SK-N-SH (cell line): ENCODE data around the gene IRF2BPL. TPM values are rescaled to one million over a fixed set of nuclear protein-coding genes. Genes with fewer than 3 reads are reported as not detected.

ENCODE experiments used
- CTCF ChIA-PET: fragments of 300-600, 350-600 bp; formaldehyde crosslinking; extraction: SDS; loops from one replicate; lab custom pipeline; 2021; lab: Yijun Ruan, JAX
- POLR2A ChIA-PET: fragments of 350-600 bp; sonication (Branson Sonifier 250); formaldehyde crosslinking; extraction: SDS; loops from one replicate; lab custom pipeline; 2020; ENCODE audit warnings: antibody characterized with exemption, inconsistent platforms; lab: Yijun Ruan, JAX
- DNase-seq: peaks from one replicate; pipeline ENCODE4 v3.0.0; 2012
- H2AFZ ChIP-seq: fragments of 200-600 bp; sonication (generic); 2 replicates; pipeline ENCODE4 v1.8.1; 2016; ENCODE audit warnings: antibody characterized with exemption, mild to moderate bottlenecking, low read depth
- H3F3A ChIP-seq: fragments of 200-600 bp; sonication (generic); replicated peaks from 2 replicates; pipeline ENCODE3; 2016; ENCODE audit warnings: antibody characterized with exemption, mild to moderate bottlenecking; ENCODE audit not compliant: insufficient read depth
- H3K27ac ChIP-seq, 2 experiments: fragments of 200-500 bp in 1 of 2; fragments of 200-600 bp in 1 of 2; sonication (Bioruptor generic) in 1 of 2; sonication (generic), shearing (Covaris generic) in 1 of 2; 2 replicates each; pipeline versions ENCODE4 v1.5.1 to v1.6.1; 2014 to 2016; ENCODE audit warnings: low read depth in 2 of 2, inconsistent platforms in 1 of 2, low read length in 1 of 2, mild to moderate bottlenecking in 1 of 2, mixed read lengths in 1 of 2
- H3K27me3 ChIP-seq: fragments of 200-600 bp; sonication (generic), shearing (Covaris generic); 2 replicates; pipeline ENCODE4 v1.6.1; 2016; ENCODE audit warnings: mixed run types; ENCODE audit not compliant: insufficient read depth
- H3K36me3 ChIP-seq, 2 experiments: fragments of 200-500 bp in 1 of 2; fragments of 200-600 bp in 1 of 2; sonication (Bioruptor generic) in 1 of 2; sonication (generic) in 1 of 2; replicated peaks in 1 of 2; 2 replicates each; pipeline versions ENCODE3 to v1.5.1; 2014 to 2016; ENCODE audit warnings: low read length in 1 of 2, mild to moderate bottlenecking in 1 of 2; ENCODE audit not compliant: insufficient read depth in 2 of 2, control insufficient read depth in 1 of 2
- H3K4me1 ChIP-seq, 2 experiments: fragments of 200-500 bp in 1 of 2; fragments of 200-600 bp in 1 of 2; sonication (Bioruptor generic) in 1 of 2; sonication (generic), shearing (Covaris generic) in 1 of 2; 2 replicates each; pipeline versions ENCODE4 v1.5.1 to v1.6.1; 2014 to 2016; ENCODE audit warnings: low read depth in 1 of 2, low read length in 1 of 2, mixed run types in 1 of 2; ENCODE audit not compliant: insufficient read depth in 2 of 2, control insufficient read depth in 1 of 2
- H3K4me2 ChIP-seq: fragments of 200-600 bp; sonication (generic), shearing (Covaris generic); 2 replicates; pipeline ENCODE4 v1.6.1; 2017; ENCODE audit warnings: mixed run types
- H3K4me3 ChIP-seq, 2 experiments: fragments of 200-500 bp in 1 of 2; fragments of 200-600 bp in 1 of 2; sonication (Bioruptor generic) in 1 of 2; sonication (generic), shearing (Covaris generic) in 1 of 2; 2 replicates each; pipeline versions ENCODE4 v1.5.1 to v1.8.1; 2014 to 2016; ENCODE audit warnings: low read depth in 2 of 2, inconsistent platforms in 1 of 2, low read length in 1 of 2, mild to moderate bottlenecking in 1 of 2, mixed read lengths in 1 of 2, moderate library complexity in 1 of 2
- H3K79me2 ChIP-seq: fragments of 200-600 bp; sonication (generic); 2 replicates; pipeline ENCODE4 v1.8.1; 2017; ENCODE audit warnings: mild to moderate bottlenecking; ENCODE audit not compliant: insufficient read depth
- H3K9ac ChIP-seq: fragments of 200-600 bp; sonication (generic); 2 replicates; pipeline ENCODE4 v1.6.1; 2017; ENCODE audit warnings: mixed run types
- H3K9me2 ChIP-seq: fragments of 200-600 bp; sonication (generic); 2 replicates; pipeline ENCODE4 v1.6.1; 2017; ENCODE audit warnings: mixed run types
- H3K9me3 ChIP-seq: fragments of 200-600 bp; sonication (generic); 2 replicates; pipeline ENCODE4 v1.6.1; 2017; ENCODE audit warnings: mixed run types, mild to moderate bottlenecking, moderate library complexity
- H4K20me1 ChIP-seq: fragments of 200-600 bp; sonication (generic); 2 replicates; pipeline ENCODE4 v1.6.1; 2017; ENCODE audit warnings: mild to moderate bottlenecking, mixed run types; ENCODE audit not compliant: insufficient read depth
- ELF1 ChIP-seq: IDR thresholded peaks from 2 replicates; pipeline ENCODE4 v1.4.0; 2012
- EP300 ChIP-seq, 2 experiments: IDR thresholded peaks; 2 replicates each; pipeline versions ENCODE4 v1.4.0 to v1.6.1; 2012; ENCODE audit warnings: borderline replicate concordance in 1 of 2, low read depth in 1 of 2, low read length in 1 of 2
- FOXJ3 ChIP-seq: sonication (generic); formaldehyde crosslinking; IDR thresholded peaks from 2 replicates; pipeline ENCODE4 v1.5.1; 2020; ENCODE audit warnings: mild to moderate bottlenecking, missing genetic modification reagents
- FOXM1 ChIP-seq: IDR thresholded peaks from 2 replicates; pipeline ENCODE4 v1.4.0; 2012; ENCODE audit warnings: low read depth, mild to moderate bottlenecking
- JUND ChIP-seq: IDR thresholded peaks from 2 replicates; pipeline ENCODE4 v1.4.0; 2012
- MEF2A ChIP-seq: IDR thresholded peaks from 2 replicates; pipeline ENCODE4 v1.4.0; 2012; ENCODE audit warnings: low read depth, borderline replicate concordance
- NFIC ChIP-seq: IDR thresholded peaks from 2 replicates; pipeline ENCODE4 v1.4.0; 2012; ENCODE audit warnings: borderline replicate concordance
- POLR2AphosphoS5 ChIP-seq: IDR thresholded peaks from 2 replicates; pipeline ENCODE4 v1.6.1; 2012; ENCODE audit warnings: low read depth, low read length
- RFX5 ChIP-seq: IDR thresholded peaks from 2 replicates; pipeline ENCODE4 v1.6.1; 2012; ENCODE audit warnings: mild to moderate bottlenecking, improper control_type of control experiment, low read length
- SIN3A ChIP-seq: IDR thresholded peaks from 2 replicates; pipeline ENCODE4 v1.6.1; 2012; ENCODE audit warnings: low read depth, mild to moderate bottlenecking, low read length, moderate library complexity, borderline replicate concordance
- SMC3 ChIP-seq: IDR thresholded peaks from 2 replicates; pipeline ENCODE4 v1.6.1; 2012; ENCODE audit warnings: low read depth, low read length, improper control_type of control experiment
- TEAD4 ChIP-seq: IDR thresholded peaks from 2 replicates; pipeline ENCODE4 v1.4.0; 2012; ENCODE audit warnings: mild to moderate bottlenecking, borderline replicate concordance; ENCODE audit not compliant: insufficient read depth
- YY1 ChIP-seq: IDR thresholded peaks from 2 replicates; pipeline ENCODE4 v1.4.0; 2012; ENCODE audit warnings: low read depth, mild to moderate bottlenecking
- WGBS: methylation state at CpG from one replicate; pipeline ENCODE4 v1.1.6; 2017; ENCODE audit warnings: low lambda C conversion rate; 5-methylcytosine and 5-hydroxymethylcytosine counted together
- polyA plus RNA-seq, 3 experiments: library from polyadenylated mRNA; depleted of rRNA; stranded (reverse); fragments of >200 nt; gene quantifications; 2 replicates each; pipeline ENCODE4 v1.2.3, GENCODE V29; 2012
- TF ChIP-seq, protein P1 (sequence below): IDR thresholded peaks from 2 replicates; pipeline ENCODE4; 2012
- TF ChIP-seq, protein P2 (sequence below): fragments of 150-350 bp; IDR thresholded peaks from 2 replicates; pipeline ENCODE4 v1.6.1; 2016; ENCODE audit warnings: mild to moderate bottlenecking, low read depth, low read length
- TF ChIP-seq, protein P3 (sequence below): IDR thresholded peaks from 2 replicates; pipeline ENCODE4 v1.6.1; 2012; ENCODE audit warnings: mild to moderate bottlenecking, low read depth, low read length, moderate library complexity

IRF2BPL gene
- polyA plus RNA-seq, 1 of the 3 experiments (the other 2 are of a cell fraction), result 17.1 TPM

DNA sequence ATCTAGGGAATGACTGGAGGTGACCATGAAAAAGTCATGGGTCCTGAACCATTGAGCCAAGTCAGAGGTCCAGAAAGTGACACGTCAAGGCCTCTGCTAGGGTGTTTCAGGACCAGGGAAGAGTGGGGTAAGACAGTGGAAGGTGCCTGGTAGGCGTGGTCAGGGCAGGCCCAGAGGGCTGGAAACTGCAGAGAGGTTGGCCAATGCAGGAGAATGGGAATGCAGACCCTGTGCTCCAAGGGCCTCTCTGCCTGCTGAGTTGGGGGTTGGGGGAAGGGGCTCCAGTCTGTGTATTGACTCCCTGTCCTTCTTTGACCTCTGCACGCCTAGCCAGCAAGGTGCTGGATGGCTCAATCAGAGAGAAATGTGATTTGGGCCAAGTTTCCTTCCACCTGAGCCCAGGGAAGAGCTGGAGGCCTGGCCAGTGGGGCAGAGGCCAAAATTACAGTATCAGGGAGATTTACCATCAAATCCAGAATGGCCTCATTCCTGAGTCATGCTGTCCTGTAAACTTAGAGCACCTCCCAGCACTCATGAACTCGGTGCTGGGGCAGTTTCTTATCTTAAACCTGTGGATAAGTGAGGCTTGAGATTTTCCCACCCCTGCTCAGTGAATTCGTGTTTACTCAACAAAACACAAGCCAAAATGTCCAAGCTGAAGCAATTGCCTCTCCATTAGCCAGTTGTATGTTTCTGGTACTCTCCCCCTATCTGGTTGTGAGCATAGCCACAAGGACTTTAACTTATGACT is 24.4 kb downstream of the IRF2BPL start:
- Histone ChIP-seq H3K9ac (no peak overlapping the region), H3K4me2 (no peak overlapping the region), H3K27ac (no peak overlapping the region), H2AFZ (no peak overlapping the region), H3K27me3 (no peaks in the 10 kb centered on the region), H3K9me3 (no peaks in the 10 kb centered on the region), H3K9me2 (no peaks in the 10 kb centered on the region), H3F3A (no peaks in the 10 kb centered on the region), H3K4me1 (peaks cover 0 to 21% of the 10 kb centered on the region in 2 experiments; a peak in 1 of 4 replicates), H3K36me3 (no peaks in the 10 kb centered on the region), H3K79me2 (no peaks in the 10 kb centered on the region), H3K4me3 (no peak overlapping the region), H4K20me1 (no peaks in the 10 kb centered on the region)
- no peak for TF ChIP-seq SMC3
- TF ChIP-seq TEAD4, result no peak
- TF ChIP-seq NFIC, result no peak
- TF ChIP-seq EP300 (IDR thresholded peaks at IDR 0.05; ENCODE audit: borderline replicate concordance in 1 of 2, low read depth in 1 of 2, low read length in 1 of 2), result no peak
- TF ChIP-seq, protein P1, sequence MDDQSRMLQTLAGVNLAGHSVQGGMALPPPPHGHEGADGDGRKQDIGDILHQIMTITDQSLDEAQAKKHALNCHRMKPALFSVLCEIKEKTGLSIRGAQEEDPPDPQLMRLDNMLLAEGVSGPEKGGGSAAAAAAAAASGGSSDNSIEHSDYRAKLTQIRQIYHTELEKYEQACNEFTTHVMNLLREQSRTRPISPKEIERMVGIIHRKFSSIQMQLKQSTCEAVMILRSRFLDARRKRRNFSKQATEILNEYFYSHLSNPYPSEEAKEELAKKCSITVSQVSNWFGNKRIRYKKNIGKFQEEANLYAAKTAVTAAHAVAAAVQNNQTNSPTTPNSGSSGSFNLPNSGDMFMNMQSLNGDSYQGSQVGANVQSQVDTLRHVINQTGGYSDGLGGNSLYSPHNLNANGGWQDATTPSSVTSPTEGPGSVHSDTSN, result no peak
- WGBS, result 76% methylated on average over 5 of the region's 5 CpGs
- DNase-seq, result no peak
- ChIA-PET POLR2A (no interaction called here), CTCF (interaction anchor here (0.6 to 1.0 kb wide), 2 partner anchors 10 to 1472 kb away, joined by 3 to 4 read pairs; no protein-coding TSS in a partner anchor)

DNA sequence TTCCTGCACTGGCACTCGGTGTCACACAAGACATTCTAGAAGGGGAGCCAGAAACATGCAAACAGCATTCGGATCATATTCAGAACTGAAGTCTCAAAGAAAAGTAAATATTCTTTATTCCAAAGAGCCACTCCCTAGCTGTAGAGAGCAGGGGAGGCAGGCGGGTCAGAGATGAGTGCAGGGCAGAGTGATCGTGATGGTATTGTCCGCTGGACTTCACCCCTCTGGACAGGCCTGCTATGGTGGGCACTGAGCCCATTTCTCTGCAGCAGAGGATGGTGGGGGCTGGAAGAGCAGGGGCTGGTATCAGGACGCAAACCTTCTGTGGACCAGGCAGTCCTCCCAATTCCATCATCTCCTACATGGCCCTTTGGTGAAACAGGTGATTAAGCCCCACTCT is 25.6 kb downstream of the IRF2BPL start:
- H3K4me2 ChIP-seq, result no peak overlapping the region
- H3F3A ChIP-seq, result no peaks in the 10 kb centered on the region
- ChIA-PET POLR2A (no interaction called here), CTCF (interaction anchor here (1.2 to 2.3 kb wide), 2 partner anchors 9 to 90 kb away, joined by 3 to 8 read pairs; no protein-coding TSS in a partner anchor)
- H3K9ac ChIP-seq, result no peak overlapping the region
- no peaks in the 10 kb centered on the region for H3K9me2 ChIP-seq
- 82% methylated on average over 6 of the region's 6 CpGs for WGBS
- no peak overlapping the region for H2AFZ ChIP-seq
- H3K9me3 ChIP-seq, result no peaks in the 10 kb centered on the region
- DNase-seq, result no peak
- H3K4me1 ChIP-seq, result peaks cover 0 to 21% of the 10 kb centered on the region in 2 experiments; a peak in 1 of 4 replicates
- H3K79me2 ChIP-seq, result no peaks in the 10 kb centered on the region
- no peak overlapping the region for H3K27ac ChIP-seq
- H3K36me3 ChIP-seq, result no peaks in the 10 kb centered on the region
- TF ChIP-seq NFIC (no peak), MEF2A (no peak), FOXM1 (no peak), ELF1 (no peak)
- H4K20me1 ChIP-seq, result no peaks in the 10 kb centered on the region
- H3K4me3 ChIP-seq, result no peak overlapping the region
- H3K27me3 ChIP-seq, result no peaks in the 10 kb centered on the region

DNA sequence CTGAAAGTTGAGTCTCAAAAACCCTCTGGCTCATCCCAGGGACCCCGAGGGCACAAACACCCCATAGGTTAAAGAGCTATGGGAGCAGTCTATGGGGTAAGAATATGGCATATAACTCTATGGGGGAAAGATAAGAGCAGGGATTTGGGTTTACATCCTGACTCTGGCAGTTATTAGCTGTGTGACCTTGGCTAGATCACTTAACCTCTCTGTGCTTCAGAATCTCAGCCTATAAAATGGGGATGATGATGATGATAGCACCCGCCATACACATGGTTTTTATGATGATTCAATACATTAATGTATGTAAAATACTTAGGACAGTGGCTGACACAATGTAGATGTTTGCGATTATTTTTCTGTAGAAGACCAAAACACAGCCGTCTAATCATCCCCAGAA is 26.2 kb downstream of the IRF2BPL start:
- Histone ChIP-seq H3K27me3 (no peaks in the 10 kb centered on the region), H3F3A (no peaks in the 10 kb centered on the region), H3K27ac (no peak overlapping the region), H3K9ac (no peak overlapping the region), H3K79me2 (no peaks in the 10 kb centered on the region), H3K4me2 (no peak overlapping the region), H3K4me3 (no peak overlapping the region), H3K9me2 (no peaks in the 10 kb centered on the region), H4K20me1 (no peaks in the 10 kb centered on the region), H3K4me1 (peaks cover 0 to 20% of the 10 kb centered on the region in 2 experiments; a peak in 1 of 4 replicates), H3K9me3 (no peaks in the 10 kb centered on the region), H2AFZ (no peak overlapping the region), H3K36me3 (no peaks in the 10 kb centered on the region)
- no peak for DNase-seq
- 92% methylated on average over 4 of the region's 4 CpGs for WGBS
- ChIA-PET CTCF (interaction anchor here (1.1 to 2.3 kb wide), 3 partner anchors 9 to 89 kb away, joined by 3 to 8 read pairs (median 5); no protein-coding TSS in a partner anchor), POLR2A (no interaction called here)
- TF ChIP-seq EP300 (IDR thresholded peaks at IDR 0.05; ENCODE audit: borderline replicate concordance in 1 of 2, low read depth in 1 of 2, low read length in 1 of 2) (no peak), TEAD4 (no peak), RFX5 (no peak), YY1 (no peak), POLR2AphosphoS5 (no peak), SIN3A (no peak), FOXJ3 (CRISPR knock-in tag) (no peak), JUND (no peak)
- TF ChIP-seq, protein P2, sequence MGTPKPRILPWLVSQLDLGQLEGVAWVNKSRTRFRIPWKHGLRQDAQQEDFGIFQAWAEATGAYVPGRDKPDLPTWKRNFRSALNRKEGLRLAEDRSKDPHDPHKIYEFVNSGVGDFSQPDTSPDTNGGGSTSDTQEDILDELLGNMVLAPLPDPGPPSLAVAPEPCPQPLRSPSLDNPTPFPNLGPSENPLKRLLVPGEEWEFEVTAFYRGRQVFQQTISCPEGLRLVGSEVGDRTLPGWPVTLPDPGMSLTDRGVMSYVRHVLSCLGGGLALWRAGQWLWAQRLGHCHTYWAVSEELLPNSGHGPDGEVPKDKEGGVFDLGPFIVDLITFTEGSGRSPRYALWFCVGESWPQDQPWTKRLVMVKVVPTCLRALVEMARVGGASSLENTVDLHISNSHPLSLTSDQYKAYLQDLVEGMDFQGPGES, result no peak
- TF ChIP-seq, protein P3, sequence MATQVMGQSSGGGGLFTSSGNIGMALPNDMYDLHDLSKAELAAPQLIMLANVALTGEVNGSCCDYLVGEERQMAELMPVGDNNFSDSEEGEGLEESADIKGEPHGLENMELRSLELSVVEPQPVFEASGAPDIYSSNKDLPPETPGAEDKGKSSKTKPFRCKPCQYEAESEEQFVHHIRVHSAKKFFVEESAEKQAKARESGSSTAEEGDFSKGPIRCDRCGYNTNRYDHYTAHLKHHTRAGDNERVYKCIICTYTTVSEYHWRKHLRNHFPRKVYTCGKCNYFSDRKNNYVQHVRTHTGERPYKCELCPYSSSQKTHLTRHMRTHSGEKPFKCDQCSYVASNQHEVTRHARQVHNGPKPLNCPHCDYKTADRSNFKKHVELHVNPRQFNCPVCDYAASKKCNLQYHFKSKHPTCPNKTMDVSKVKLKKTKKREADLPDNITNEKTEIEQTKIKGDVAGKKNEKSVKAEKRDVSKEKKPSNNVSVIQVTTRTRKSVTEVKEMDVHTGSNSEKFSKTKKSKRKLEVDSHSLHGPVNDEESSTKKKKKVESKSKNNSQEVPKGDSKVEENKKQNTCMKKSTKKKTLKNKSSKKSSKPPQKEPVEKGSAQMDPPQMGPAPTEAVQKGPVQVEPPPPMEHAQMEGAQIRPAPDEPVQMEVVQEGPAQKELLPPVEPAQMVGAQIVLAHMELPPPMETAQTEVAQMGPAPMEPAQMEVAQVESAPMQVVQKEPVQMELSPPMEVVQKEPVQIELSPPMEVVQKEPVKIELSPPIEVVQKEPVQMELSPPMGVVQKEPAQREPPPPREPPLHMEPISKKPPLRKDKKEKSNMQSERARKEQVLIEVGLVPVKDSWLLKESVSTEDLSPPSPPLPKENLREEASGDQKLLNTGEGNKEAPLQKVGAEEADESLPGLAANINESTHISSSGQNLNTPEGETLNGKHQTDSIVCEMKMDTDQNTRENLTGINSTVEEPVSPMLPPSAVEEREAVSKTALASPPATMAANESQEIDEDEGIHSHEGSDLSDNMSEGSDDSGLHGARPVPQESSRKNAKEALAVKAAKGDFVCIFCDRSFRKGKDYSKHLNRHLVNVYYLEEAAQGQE, result no peak
